Measurements from ENCODE around the gene RHBDD2. TPM values are rescaled to one million over a fixed set of nuclear protein-coding genes. Genes with fewer than 3 reads are reported as not detected.

RHBDD2 gene
- total RNA-seq, 2 experiments from 2014 or later = 18.6 to 20.3 TPM

DNA sequence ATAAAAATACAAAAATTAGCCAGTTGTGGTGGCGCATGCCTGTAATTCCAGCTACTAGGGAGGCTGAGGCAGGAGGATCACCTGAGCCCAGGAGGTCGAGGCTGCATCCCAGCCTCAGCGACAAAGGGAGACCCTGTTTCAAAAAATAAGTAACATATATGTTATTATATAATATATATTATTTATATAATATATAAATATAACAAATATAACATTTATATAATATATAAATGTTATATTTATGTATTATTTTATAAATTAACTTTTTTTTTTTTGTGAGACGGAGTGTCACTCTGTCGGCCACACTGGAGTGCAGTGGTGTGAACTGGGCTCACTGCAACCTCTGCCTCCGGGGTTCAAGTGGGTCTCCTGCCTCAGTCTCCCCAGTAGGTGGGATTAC, 34.6 kb downstream of the RHBDD2 start:
- Histone ChIP-seq H4K20me1 (ENCODE audit: insufficient read depth, low read length) (no peaks in the 10 kb centered on the region; the same call in 1 of the 2 replicates), H2AFZ (ENCODE audit: low read length) (no peak overlapping the region), H3K4me1 (ENCODE audit: insufficient read depth, low read length, poor library complexity, severe bottlenecking) (peaks cover 14% of the 10 kb centered on the region), H3K4me3 (ENCODE audit: low read depth, low read length, poor library complexity, severe bottlenecking) (no peak overlapping the region), H3K4me2 (ENCODE audit: low read length) (0 out of 2 replicates have a peak overlapping the region, but pooled peaks have one; percentile 70), H3K79me2 (ENCODE audit: insufficient read depth, low read depth, low read length) (no peaks in the 10 kb centered on the region), H3K27ac (ENCODE audit: low read depth, low read length, poor library complexity, severe bottlenecking) (no peak overlapping the region), H3K9me2 (ENCODE audit: insufficient read depth, low read length) (no peaks in the 10 kb centered on the region), H3K9me3 (ENCODE audit: low read length) (no peaks in the 10 kb centered on the region), H3K36me3 (ENCODE audit: insufficient read depth, low read length) (no peaks in the 10 kb centered on the region)
- ChIA-PET POLR2A (interaction anchor here (1.3 kb wide), 1 partner anchor 9 kb away, joined by 3 read pairs; no protein-coding TSS in a partner anchor), CTCF (ENCODE audit: unreplicated experiment) (no interaction called here)
- no peak for DNase-seq (ENCODE audit: low spot score)
- intact Hi-C loops (cut with micrococcal nuclease; ENCODE audit: unreplicated experiment) = no loop called here
- TF ChIP-seq EZH2phosphoT487 (IDR thresholded peaks at IDR 0.05; ENCODE audit: borderline replicate concordance, low read depth, low read length) = no peak
- TF ChIP-seq, protein P1, sequence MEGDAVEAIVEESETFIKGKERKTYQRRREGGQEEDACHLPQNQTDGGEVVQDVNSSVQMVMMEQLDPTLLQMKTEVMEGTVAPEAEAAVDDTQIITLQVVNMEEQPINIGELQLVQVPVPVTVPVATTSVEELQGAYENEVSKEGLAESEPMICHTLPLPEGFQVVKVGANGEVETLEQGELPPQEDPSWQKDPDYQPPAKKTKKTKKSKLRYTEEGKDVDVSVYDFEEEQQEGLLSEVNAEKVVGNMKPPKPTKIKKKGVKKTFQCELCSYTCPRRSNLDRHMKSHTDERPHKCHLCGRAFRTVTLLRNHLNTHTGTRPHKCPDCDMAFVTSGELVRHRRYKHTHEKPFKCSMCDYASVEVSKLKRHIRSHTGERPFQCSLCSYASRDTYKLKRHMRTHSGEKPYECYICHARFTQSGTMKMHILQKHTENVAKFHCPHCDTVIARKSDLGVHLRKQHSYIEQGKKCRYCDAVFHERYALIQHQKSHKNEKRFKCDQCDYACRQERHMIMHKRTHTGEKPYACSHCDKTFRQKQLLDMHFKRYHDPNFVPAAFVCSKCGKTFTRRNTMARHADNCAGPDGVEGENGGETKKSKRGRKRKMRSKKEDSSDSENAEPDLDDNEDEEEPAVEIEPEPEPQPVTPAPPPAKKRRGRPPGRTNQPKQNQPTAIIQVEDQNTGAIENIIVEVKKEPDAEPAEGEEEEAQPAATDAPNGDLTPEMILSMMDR (conservative IDR thresholded peaks at IDR 0.05; ENCODE audit: low read length) = no peak
- no TSS peak for BruUV-seq (replicated peaks)

DNA sequence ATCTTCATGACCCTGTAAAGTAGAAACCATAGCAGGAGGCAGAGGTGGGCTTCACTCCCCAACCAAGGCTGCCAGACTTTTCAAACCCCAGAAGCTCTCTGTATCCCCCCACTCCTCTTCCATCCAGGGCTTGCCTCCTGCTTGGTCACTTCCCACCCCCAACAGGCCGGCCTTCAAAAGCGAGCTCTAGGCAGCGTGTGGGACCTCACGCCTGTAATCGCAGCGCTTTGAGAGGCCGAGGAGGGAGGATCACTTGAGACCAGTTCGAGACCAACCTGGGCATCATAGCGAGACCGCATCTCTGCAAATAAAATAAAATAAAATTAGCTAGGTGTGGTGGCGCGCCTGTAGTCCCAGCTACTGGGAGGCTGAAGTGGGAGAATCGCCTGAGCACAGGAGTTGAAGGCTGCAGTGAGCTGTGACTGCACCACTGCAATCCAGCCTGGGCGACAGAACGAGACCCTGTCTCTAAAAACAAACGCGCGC, 35.4 kb downstream of the RHBDD2 start:
- TF ChIP-seq EZH2phosphoT487 (IDR thresholded peaks at IDR 0.05; ENCODE audit: borderline replicate concordance, low read depth, low read length) = no peak
- TF ChIP-seq, protein P1 (conservative IDR thresholded peaks at IDR 0.05; ENCODE audit: low read length) = no peak
- ChIA-PET POLR2A (interaction anchor here (0.5 to 1.3 kb wide), 7 partner anchors 9 to 95 kb away, joined by 3 to 6 read pairs (median 3); partner anchors contain the start of gene RHBDD2), CTCF (ENCODE audit: unreplicated experiment) (interaction anchor here (0.6 kb wide), 1 partner anchor 18 kb away, joined by 3 read pairs; no protein-coding TSS in a partner anchor)
- DNase-seq (ENCODE audit: low spot score) = no peak
- Histone ChIP-seq H3K4me1 (ENCODE audit: insufficient read depth, low read length, poor library complexity, severe bottlenecking) (peaks cover 14% of the 10 kb centered on the region), H3K9me3 (ENCODE audit: low read length) (no peaks in the 10 kb centered on the region), H2AFZ (ENCODE audit: low read length) (peak overlapping the region; percentile 33), H3K79me2 (ENCODE audit: insufficient read depth, low read depth, low read length) (no peaks in the 10 kb centered on the region), H3K4me2 (ENCODE audit: low read length) (peak overlapping the region; percentile 70), H3K4me3 (ENCODE audit: low read depth, low read length, poor library complexity, severe bottlenecking) (peak overlapping the region; percentile 98), H3K36me3 (ENCODE audit: insufficient read depth, low read length) (no peaks in the 10 kb centered on the region), H3K9me2 (ENCODE audit: insufficient read depth, low read length) (no peaks in the 10 kb centered on the region), H4K20me1 (ENCODE audit: insufficient read depth, low read length) (no peaks in the 10 kb centered on the region; the same call in 1 of the 2 replicates), H3K27ac (ENCODE audit: low read depth, low read length, poor library complexity, severe bottlenecking) (peak overlapping the region; percentile 31)
- BruUV-seq (replicated peaks) = TSS peak; percentile 93
- intact Hi-C loops (cut with micrococcal nuclease; ENCODE audit: unreplicated experiment) = no loop called here
